Gastrocnemius medialis (tissue), 4 donors: ENCODE results near the gene WDR6. TPM values are rescaled to one million over a fixed set of nuclear protein-coding genes. Genes with fewer than 3 reads are reported as not detected.

ENCODE experiments used
- ATAC-seq, 2 donors: fragments of 150-250 bp; one replicate each; pipeline ENCODE4 v1.9.1; 2016
- DNase-seq, 2 donors: peaks; one replicate each; pipeline ENCODE4 v3.0.0-alpha.2; 2019
- H3K27ac ChIP-seq, 4 donors: fragments of 200-600 bp; sonication (generic); 1 replicate in 1 of 4; 2 replicates in 3 of 4; pipeline ENCODE4 v1.5.1; 2016 to 2018; ENCODE audit warnings: mild to moderate bottlenecking in 2 of 4, moderate library complexity in 1 of 4
- H3K27me3 ChIP-seq, 3 donors: fragments of 200-600 bp; sonication (generic) in 2 of 3; 1 replicate in 1 of 3; 2 replicates in 2 of 3; pipeline versions ENCODE4 v1.5.1 to v1.6.0; 2016 to 2019; ENCODE audit warnings: mild to moderate bottlenecking in 1 of 3, moderate library complexity in 1 of 3
- H3K36me3 ChIP-seq, 2 donors: fragments of 200-600 bp; sonication (generic) in 1 of 2; one replicate each; pipeline ENCODE4 v1.5.1; 2017 to 2018
- H3K4me1 ChIP-seq, 2 donors: fragments of 200-600 bp; sonication (generic) in 1 of 2; one replicate each; pipeline ENCODE4 v1.5.1; 2016 to 2017; ENCODE audit warnings: mild to moderate bottlenecking in 2 of 2
- H3K4me3 ChIP-seq, 4 donors: fragments of 200-600 bp; sonication (generic) in 3 of 4; 1 replicate in 1 of 4; 2 replicates in 3 of 4; pipeline ENCODE4 v1.5.1; 2016 to 2019; ENCODE audit warnings: mild to moderate bottlenecking in 2 of 4
- H3K9me3 ChIP-seq, 3 donors: fragments of 200-600 bp; sonication (generic) in 2 of 3; 1 replicate in 1 of 3; 2 replicates in 2 of 3; pipeline ENCODE4 v1.5.1; 2016 to 2019
- POLR2A ChIP-seq, 2 donors: fragments of 450-650 bp; IDR thresholded peaks; one replicate each; pipeline ENCODE4 v1.6.1; 2017; ENCODE audit warnings: antibody characterized with exemption in 2 of 2, mild to moderate bottlenecking in 2 of 2, moderate library complexity in 2 of 2
- in situ Hi-C, 4 donors: fragments of 200-750 bp; cut with MboI; loops; one replicate each; pipeline versions ENCODE4 v1.15.0 to v1.8.0; 2017; ENCODE audit warnings: low sequenced_read_pairs in 4 of 4
- intact Hi-C: fragments of 100-400 bp; cut with DNase I; formaldehyde crosslinking; loops from one replicate; pipeline ENCODE4 v1.15.1; 2023; ENCODE audit warnings: low total_unique reads
- microRNA counts, 2 donors: library from miRNA; unstranded; fragments of <30 nt; microRNA quantifications; one replicate each; lab custom pipeline; 2016
- microRNA-seq, 2 donors: library from miRNA; unstranded; fragments of <30 nt; microRNA quantifications; one replicate each; pipeline ENCODE4, GENCODE V29; 2016; ENCODE audit warnings: borderline replicate concordance in 2 of 2
- total RNA-seq, 4 donors: library from RNA; depleted of rRNA; stranded (reverse); fragments of >200 nt; gene quantifications; one replicate each; pipeline versions ENCODE4 v1.1.0 to v1.2.3, GENCODE V29; 2016
- TF ChIP-seq, protein P1 (sequence below), 5 experiments: fragments of 450-650 bp in 3 of 5; fragments of 200-600 bp in 2 of 5; sonication (generic) in 2 of 5; IDR thresholded peaks in 4 of 5; conservative IDR thresholded peaks in 1 of 5; 1 replicate in 4 of 5; 2 replicates in 1 of 5; pipeline ENCODE4 v1.5.1; 2016 to 2019; ENCODE audit warnings: antibody characterized with exemption in 5 of 5, mild to moderate bottlenecking in 3 of 5, moderate library complexity in 3 of 5

Gene WDR6
- total RNA-seq, 4 donors from 2014 or later, result 40.4 to 50.9 (median 45.5) TPM

DNA sequence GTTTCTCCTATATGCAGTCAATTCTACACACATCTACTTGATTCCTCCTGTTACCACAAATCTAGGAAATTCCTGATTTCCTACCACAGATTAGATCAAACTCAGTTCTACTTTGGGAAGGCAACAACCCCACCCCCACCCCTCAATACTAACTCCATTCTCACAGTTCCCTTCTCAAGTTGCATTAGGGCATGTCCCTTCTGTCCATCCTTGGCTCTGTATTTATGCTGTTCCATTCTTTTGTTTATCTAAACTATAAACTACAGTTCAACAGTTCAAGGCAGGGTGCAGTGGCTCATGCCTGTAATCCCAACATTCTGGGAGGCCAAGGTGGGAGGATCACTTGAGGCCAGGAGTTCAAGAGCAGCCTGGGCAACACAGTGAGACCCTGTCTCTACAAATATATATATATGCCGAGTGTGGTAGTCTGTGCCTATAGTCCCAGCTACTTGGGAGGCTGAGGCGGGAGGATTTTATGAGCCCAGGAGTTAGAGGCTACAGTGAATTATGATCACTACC is 47.2 kb downstream of the WDR6 start:
- ATAC-seq (peak in 1 of 2 donors; percentile 52), DNase-seq (no peak)
- Histone ChIP-seq H3K4me3 (no peak overlapping the region), H3K4me1 (peaks cover 0 to 9% of the 10 kb centered on the region in 2 donors), H3K9me3 (no peaks in the 10 kb centered on the region), H3K27me3 (no peaks in the 10 kb centered on the region), H3K36me3 (peaks cover 5 to 50% of the 10 kb centered on the region in 2 donors), H3K27ac (peak overlapping the region in 2 of 4 donors; percentile 48 to 62)
- intact Hi-C loops (no loop called here), in situ Hi-C loops (no loop called here)
- no peak for TF ChIP-seq POLR2A (IDR thresholded peaks at IDR 0.05)
- TF ChIP-seq, protein P1, sequence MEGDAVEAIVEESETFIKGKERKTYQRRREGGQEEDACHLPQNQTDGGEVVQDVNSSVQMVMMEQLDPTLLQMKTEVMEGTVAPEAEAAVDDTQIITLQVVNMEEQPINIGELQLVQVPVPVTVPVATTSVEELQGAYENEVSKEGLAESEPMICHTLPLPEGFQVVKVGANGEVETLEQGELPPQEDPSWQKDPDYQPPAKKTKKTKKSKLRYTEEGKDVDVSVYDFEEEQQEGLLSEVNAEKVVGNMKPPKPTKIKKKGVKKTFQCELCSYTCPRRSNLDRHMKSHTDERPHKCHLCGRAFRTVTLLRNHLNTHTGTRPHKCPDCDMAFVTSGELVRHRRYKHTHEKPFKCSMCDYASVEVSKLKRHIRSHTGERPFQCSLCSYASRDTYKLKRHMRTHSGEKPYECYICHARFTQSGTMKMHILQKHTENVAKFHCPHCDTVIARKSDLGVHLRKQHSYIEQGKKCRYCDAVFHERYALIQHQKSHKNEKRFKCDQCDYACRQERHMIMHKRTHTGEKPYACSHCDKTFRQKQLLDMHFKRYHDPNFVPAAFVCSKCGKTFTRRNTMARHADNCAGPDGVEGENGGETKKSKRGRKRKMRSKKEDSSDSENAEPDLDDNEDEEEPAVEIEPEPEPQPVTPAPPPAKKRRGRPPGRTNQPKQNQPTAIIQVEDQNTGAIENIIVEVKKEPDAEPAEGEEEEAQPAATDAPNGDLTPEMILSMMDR (IDR thresholded peaks at IDR 0.05 in 4 of 5, conservative IDR thresholded peaks at IDR 0.05 in 1 of 5), result no peak

DNA sequence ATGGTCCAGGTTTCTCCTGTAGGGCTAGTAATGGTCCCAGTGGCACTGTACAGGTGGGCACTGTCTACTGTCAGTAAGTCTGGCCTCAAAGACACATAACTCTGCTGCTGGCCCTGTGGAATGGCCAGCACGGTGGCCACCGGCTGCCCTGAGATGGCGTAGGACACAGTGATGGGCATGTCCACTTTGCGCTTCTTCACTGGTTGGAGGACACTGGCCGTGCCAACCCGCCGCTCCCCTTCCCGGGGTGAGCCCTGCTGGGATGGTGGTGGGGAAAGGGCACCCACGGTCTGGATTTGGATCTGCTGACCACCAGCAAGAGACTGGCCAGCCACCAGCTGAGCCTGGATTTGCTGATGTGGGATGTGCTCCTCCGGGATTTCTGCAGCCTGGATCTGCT is 50.1 kb downstream of the WDR6 start:
- H3K27ac ChIP-seq, result no peak overlapping the region
- in situ Hi-C loops, result no loop called here
- H3K4me3 ChIP-seq, result no peak overlapping the region
- intact Hi-C loops, result no loop called here
- peaks cover 5 to 48% of the 10 kb centered on the region in 2 donors for H3K36me3 ChIP-seq
- ATAC-seq, result no peak
- TF ChIP-seq POLR2A (IDR thresholded peaks at IDR 0.05), result no peak
- H3K9me3 ChIP-seq, result no peaks in the 10 kb centered on the region
- peaks cover 0 to 9% of the 10 kb centered on the region in 2 donors for H3K4me1 ChIP-seq
- no peak for DNase-seq
- H3K27me3 ChIP-seq, result no peaks in the 10 kb centered on the region

DNA sequence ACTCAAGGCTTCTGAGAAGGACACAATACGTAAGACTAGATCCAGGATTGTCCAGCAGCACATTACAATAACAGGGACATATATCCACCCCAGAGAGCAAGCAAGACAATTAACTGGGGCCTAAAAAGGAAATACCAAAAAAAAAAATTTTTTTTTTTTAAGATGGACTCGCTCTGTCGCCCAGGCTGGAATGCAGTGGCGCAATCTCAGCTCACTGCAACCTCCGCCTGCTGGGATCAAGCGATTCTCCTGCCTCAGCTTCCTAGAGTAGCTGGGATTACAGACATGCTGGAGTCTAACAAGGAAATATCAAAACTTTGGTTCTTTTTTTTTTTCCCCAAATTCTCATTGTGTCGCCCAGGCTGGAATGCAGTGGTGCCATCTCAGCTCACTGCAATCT is 50.8 kb downstream of the WDR6 start:
- no peak for ATAC-seq
- intact Hi-C loops (no loop called here), in situ Hi-C loops (no loop called here)
- Histone ChIP-seq H3K4me1 (peaks cover 0 to 9% of the 10 kb centered on the region in 2 donors), H3K27ac (no peak overlapping the region), H3K27me3 (no peaks in the 10 kb centered on the region), H3K36me3 (peaks cover 5 to 47% of the 10 kb centered on the region in 2 donors), H3K4me3 (no peak overlapping the region), H3K9me3 (no peaks in the 10 kb centered on the region)
- no peak for TF ChIP-seq POLR2A (IDR thresholded peaks at IDR 0.05)
- TF ChIP-seq, protein P1 (IDR thresholded peaks at IDR 0.05 in 4 of 5, conservative IDR thresholded peaks at IDR 0.05 in 1 of 5), result no peak
- no peak for DNase-seq

MicroRNAs encoded within 50 kb of the gene (microRNA counts, 767-probe panel; counts per million panel counts)
- microRNA hsa-miR-191-5p (lab: Ali Mortazavi, UCI) (10,874 to 11,187 counts per million in 2 donors), microRNA hsa-miR-425-5p (lab: Ali Mortazavi, UCI) (356 to 448 counts per million in 2 donors)

Small RNA genes within 50 kb of the gene (microRNA-seq; reads per million reads assigned to microRNA genes)
- gene MIR191, result 7,255 to 8,096 reads per million in 2 donors
- 708 to 778 reads per million in 2 donors for gene MIR425

Other genes starting within 250 kb of the WDR6 start
- gene PRKAR2A, start 159.5 kb upstream of the WDR6 start, total RNA-seq, result 10 to 100 TPM; 62.2 to 97.1 (median 80.2) TPM
- gene SLC25A20, start 108.5 kb upstream of the WDR6 start, total RNA-seq, result 100 to 1,000 TPM in 1 of 4 donors, 10 to 100 TPM in 3; 67.8 to 110 (median 83.4) TPM
- gene ARIH2, start 88.5 kb upstream of the WDR6 start, total RNA-seq, result 100 to 1,000 TPM; 118 to 176 (median 143) TPM
- gene P4HTM, start 17.1 kb upstream of the WDR6 start, total RNA-seq, result 10 to 100 TPM; 13.6 to 21.7 (median 20.3) TPM
- gene DALRD3, start 11.2 kb downstream of the WDR6 start, total RNA-seq, result 10 to 100 TPM; 10.6 to 20.1 (median 16.3) TPM
- gene NDUFAF3, start 14.7 kb downstream of the WDR6 start, total RNA-seq, result 100 to 1,000 TPM; 129 to 181 (median 148) TPM
- gene IMPDH2, start 22.0 kb downstream of the WDR6 start, total RNA-seq, result 100 to 1,000 TPM; 178 to 229 (median 205) TPM
- gene QRICH1, start 86.7 kb downstream of the WDR6 start, total RNA-seq, result 10 to 100 TPM; 35.8 to 65.6 (median 47.1) TPM
- gene QARS1, start 97.4 kb downstream of the WDR6 start, total RNA-seq, result 100 to 1,000 TPM; 157 to 259 (median 173) TPM
- gene USP19, start 113.4 kb downstream of the WDR6 start, total RNA-seq, result 100 to 1,000 TPM; 100 to 188 (median 128) TPM
- gene LAMB2, start 125.7 kb downstream of the WDR6 start, total RNA-seq, result 100 to 1,000 TPM; 154 to 355 (median 243) TPM
- 10 to 100 TPM; 20.0 to 31.0 (median 22.0) TPM for gene CCDC71, start 158.9 kb downstream of the WDR6 start, total RNA-seq
- gene KLHDC8B, start 164.2 kb downstream of the WDR6 start, total RNA-seq, result 10 to 100 TPM; 15.8 to 35.8 (median 26.0) TPM